ENCODE data around the gene ZNF487.
A peak's percentile ranks its signal among the peaks of the same experiment; 100 is the strongest.
"Not testable (repeated sequence)": the region's sequence is repeated elsewhere in the genome, so short reads cannot be mapped to it uniquely, and the experiment has no call there.

The ZNF487 gene

DNA sequence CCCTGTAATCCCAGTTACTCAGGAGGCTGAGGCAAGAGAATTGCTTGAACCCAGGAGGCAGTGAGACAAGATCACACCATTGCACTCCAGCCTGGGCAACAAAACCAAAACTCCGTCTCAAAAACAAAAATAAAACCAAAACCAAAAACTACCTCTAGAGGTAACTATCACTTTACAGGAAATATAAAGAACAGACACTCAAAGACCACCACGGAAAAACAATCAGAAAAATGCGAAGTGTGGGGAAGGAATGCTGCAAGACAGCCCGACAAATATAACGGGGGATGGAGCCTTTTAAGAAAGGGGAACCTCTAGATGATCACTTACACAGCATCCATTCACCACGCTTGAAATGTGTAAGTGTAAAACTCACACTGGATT, 32.2 kb upstream of the ZNF487 start:
- no peak for DNase-seq (ENCODE audit: low spot score)

GRCh38 chr10:43407148-43407575, 29.7 kb upstream of the ZNF487 start:
- DNase-seq (ENCODE audit: low spot score) = no peak

DNA sequence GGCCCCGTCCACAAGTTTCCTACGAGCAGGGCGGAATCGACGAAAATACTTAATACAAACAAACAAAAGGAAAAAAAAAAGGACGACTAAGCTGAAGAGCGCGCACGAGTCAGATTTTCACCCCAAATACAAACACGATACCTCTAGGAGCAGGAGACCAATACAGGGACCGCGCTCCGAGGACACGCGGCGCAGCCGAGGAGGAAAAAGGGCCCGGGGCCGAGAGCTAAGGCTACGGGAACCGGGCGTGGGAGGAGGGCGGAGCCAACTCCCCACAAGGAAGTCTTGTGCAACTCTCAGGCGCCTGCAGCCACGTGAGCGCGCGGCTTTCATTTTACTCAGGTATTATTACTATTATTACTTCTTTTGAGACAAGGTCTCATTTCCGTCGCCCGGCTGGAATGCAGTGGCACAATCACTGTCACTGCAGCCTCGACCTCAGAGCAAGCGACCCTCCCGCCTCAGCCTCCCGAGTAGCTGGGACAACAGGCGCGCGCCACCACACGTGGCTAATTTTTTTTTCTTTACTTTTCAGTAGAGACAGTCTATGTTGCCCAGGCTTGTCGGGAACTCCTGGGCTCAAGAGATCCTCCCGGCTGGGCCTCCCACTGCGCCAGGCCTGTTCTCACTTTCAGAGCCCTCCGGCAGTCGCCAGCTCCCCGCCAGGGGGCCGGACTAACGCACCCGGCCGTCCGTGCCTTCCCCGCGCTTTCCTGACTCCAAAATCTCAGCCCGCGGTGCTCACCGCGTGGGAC, 29.2 kb upstream of the ZNF487 start:
- peak; percentile 90 for DNase-seq (ENCODE audit: low spot score)

DNA sequence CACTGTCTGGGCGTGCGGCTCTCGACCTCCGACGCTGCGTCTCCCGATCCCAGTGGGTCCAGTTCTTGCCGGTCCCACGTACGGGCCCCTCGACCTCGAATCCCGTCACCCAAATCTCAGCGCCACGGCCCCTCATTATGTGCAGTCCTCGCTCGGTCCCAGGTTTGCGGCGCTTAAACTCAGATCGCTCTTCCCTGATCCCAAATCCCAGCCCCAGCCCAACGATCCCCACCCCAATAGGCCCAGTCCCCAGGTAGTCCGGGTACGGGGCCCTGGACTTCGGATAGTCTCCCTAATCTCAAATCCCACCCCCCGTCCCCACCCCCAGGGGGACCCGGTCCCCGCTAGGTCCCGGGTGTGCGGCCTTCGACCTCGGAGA, 28.6 kb upstream of the ZNF487 start:
- DNase-seq (ENCODE audit: low spot score) = no peak

DNA sequence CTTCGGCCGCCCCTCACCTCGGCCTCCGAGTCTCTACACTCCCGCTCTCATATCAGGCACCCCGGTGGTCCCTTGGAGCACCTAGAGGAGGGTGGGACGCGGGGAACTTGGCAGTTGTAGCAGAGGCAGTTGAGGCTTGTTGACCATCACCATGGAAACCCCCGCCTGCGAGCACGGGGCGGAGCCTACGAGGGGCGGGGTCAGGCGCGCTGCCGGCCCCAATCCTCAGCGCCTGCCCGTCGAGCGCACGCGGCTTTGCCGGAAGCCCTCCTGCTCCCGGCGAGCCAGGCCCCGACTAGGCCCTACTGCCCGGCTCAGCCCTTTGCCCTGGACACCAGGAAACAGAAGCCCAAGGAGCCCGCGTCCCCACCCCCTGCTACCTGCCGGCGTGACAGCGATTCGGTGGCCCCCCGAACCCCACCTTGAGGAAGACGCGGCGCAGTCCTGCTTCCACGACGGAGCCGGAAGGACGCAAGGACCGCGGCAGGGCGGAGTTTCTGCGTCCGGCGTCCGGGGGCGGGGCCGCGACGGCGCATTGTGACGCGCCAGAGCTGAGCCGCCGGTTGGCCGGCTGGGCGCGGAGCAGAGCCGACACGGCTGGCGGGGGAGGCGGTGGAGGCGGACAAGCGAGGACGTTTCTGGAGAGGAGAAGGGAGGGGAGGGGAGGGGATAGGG, 28.1 kb upstream of the ZNF487 start, which contains the start of gene HNRNPF:
HNRNPF (minus strand) TSS at position 477 of the 675 bp plus-strand sequence. CDS start 21,302 bp downstream, outside the sequence.
- DNase-seq (ENCODE audit: low spot score) = peak; percentile 94

DNA sequence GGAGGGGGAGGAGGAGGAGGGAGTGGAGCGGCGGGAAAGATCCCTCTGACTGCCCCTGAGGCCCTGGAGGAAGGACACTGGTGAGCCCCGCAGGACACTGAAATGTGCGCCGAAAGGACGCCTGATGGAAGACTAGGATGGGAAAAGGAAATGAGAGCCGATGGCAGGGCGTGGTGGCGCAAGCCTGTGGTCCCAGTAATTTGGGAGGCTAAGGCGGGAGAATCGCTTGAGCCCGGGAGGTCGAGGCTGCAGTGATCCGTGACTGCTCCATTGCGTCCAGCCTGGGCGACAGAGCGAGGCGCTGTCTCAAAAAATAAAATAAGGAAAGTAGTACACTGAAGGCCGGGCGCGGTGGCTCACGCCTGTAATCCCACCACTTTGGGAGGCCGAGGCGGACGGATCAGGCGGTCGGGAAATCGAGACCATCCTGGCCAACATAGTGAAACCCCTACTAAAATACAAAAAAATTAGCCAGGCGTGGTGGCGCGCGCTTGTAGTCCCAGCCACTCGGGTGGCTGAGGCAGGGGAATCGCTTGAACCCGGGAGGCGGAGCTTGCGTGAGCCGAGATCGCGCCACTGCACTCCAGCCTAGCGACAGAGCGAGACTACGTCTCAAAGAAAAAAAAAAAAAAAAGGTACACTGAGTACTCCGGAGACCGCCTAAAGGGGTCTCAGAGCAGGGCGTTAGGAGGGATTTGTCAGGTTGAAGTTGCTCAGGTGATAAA, 27.4 kb upstream of the ZNF487 start:
- DNase-seq (ENCODE audit: low spot score) = no peak

DNA sequence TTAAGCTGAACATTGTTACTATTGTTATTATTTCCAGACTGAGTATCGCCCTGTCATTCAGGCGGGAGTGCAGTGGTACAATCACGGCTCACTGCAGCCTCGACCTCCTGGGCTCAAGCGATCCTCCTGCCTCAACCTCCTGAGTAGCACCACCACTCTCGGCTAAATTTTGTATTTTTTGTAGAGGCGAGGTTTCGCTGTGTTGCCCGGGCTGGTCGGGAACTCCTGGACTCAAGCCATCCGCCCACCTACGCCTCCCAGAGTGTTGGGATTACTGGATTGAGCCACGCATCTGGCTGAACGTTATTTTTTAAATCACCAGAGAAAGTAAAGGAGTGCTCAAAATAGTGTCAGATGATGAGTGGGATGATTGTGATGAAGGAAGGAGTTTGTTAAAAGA, 26.6 kb upstream of the ZNF487 start:
- no peak for DNase-seq (ENCODE audit: low spot score)

GRCh38 chr10:43411536-43411935, 25.4 kb upstream of the ZNF487 start:
- no peak for DNase-seq (ENCODE audit: low spot score)

- no peak for DNase-seq (ENCODE audit: low spot score)
Measured at GRCh38 chr10:43415544-43415943, 21.4 kb upstream of the ZNF487 start.

GRCh38 chr10:43417950-43418768, 18.8 kb upstream of the ZNF487 start:
- no peak for DNase-seq (ENCODE audit: low spot score)

DNA sequence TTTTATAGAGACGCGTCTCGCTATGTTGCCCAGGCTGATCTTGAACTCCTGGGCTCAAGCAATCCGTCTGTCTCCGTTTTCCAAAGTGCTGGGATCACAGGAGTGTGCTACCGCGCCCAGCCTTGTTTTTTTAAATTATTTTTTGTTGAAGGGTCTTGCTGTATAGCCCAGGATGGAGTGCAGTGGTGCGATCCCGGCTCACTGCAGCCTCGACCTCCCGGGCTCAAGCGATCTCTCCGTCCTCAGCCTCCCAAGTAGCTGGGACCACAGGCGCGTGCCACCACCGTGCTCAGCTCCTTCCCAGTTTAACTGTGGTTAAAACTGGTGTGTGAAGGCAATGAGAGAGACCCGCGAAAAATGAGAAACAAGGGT, 16.9 kb upstream of the ZNF487 start:
- DNase-seq (ENCODE audit: low spot score) = no peak

GRCh38 chr10:43420369-43421200, 16.3 kb upstream of the ZNF487 start:
- peak; percentile 85 for DNase-seq (ENCODE audit: low spot score)

GRCh38 chr10:43421201-43421507, 15.8 kb upstream of the ZNF487 start:
- no peak for DNase-seq (ENCODE audit: low spot score)

- DNase-seq (ENCODE audit: low spot score) = no peak
Measured at GRCh38 chr10:43421519-43421918, 15.4 kb upstream of the ZNF487 start.

- DNase-seq (ENCODE audit: low spot score) = not testable (repeated sequence)
Measured at GRCh38 chr10:43421944-43422343, 15.0 kb upstream of the ZNF487 start.

DNA sequence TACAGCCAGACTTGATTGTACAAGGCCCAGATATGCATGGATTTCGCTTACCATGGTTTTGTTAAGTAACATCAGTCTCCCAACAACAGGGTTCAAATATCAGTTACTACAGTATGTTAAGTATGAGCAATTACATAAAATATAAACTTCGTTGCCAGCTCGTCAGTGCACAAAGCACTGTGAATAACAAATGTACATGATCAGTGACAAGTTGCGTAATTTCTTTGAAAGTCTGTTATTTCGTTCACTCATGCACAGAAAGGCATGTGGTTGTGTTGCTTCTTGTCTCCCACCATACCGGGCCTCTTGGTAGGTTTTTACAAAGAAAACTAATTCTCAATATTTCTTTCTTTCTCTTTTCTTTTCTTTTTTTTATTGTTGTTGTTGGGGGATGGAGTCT, 12.5 kb upstream of the ZNF487 start:
- DNase-seq (ENCODE audit: low spot score) = no peak

GRCh38 chr10:43426476-43426875, 10.4 kb upstream of the ZNF487 start:
- DNase-seq (ENCODE audit: low spot score) = not testable (repeated sequence)

GRCh38 chr10:43427166-43427825, 9.6 kb upstream of the ZNF487 start:
- no peak for DNase-seq (ENCODE audit: low spot score)

- no peak for DNase-seq (ENCODE audit: low spot score)
Measured at GRCh38 chr10:43430926-43431663, 5.8 kb upstream of the ZNF487 start.
